Esophagus (tissue), 2 donors: ENCODE measurements around the gene TMED8. TPM values are rescaled to one million over a fixed set of nuclear protein-coding genes. Genes with fewer than 3 reads are reported as not detected.
A peak's percentile ranks its signal among the peaks of the same experiment; 100 is the strongest.
"Not testable (repeated sequence)": the region's sequence is repeated elsewhere in the genome, so short reads cannot be mapped to it uniquely, and the experiment has no call there.

ENCODE experiments used
- H3K27ac ChIP-seq, 2 donors: one replicate each; pipeline ENCODE4 v1.5.1; 2013; ENCODE audit warnings: low read depth in 2 of 2, mild to moderate bottlenecking in 2 of 2, inconsistent platforms in 1 of 2, low read length in 1 of 2, moderate library complexity in 1 of 2
- H3K27me3 ChIP-seq, 2 donors: one replicate each; pipeline ENCODE4 v1.6.1; 2013; ENCODE audit warnings: low read length in 2 of 2, control low read depth in 1 of 2, mild to moderate bottlenecking in 1 of 2; ENCODE audit not compliant: insufficient read depth in 2 of 2, control insufficient read depth in 1 of 2
- H3K36me3 ChIP-seq, 2 donors: one replicate each; pipeline ENCODE4 v1.6.1; 2013; ENCODE audit warnings: low read length in 1 of 2; ENCODE audit not compliant: control insufficient read depth in 2 of 2, insufficient read depth in 2 of 2
- H3K4me1 ChIP-seq, 2 donors: one replicate each; pipeline ENCODE4 v1.6.1; 2013; ENCODE audit warnings: low read length in 1 of 2; ENCODE audit not compliant: control insufficient read depth in 2 of 2, insufficient read depth in 2 of 2
- H3K4me3 ChIP-seq, 2 donors: one replicate each; pipeline ENCODE4 v1.5.1; 2013; ENCODE audit warnings: low read length in 2 of 2, mild to moderate bottlenecking in 2 of 2, low read depth in 1 of 2, moderate library complexity in 1 of 2
- H3K9me3 ChIP-seq, 2 donors: one replicate each; pipeline ENCODE4 v1.6.1; 2013; ENCODE audit warnings: mild to moderate bottlenecking in 2 of 2, low read depth in 1 of 2, low read length in 1 of 2, moderate library complexity in 1 of 2; ENCODE audit not compliant: control insufficient read depth in 2 of 2, insufficient read depth in 1 of 2
- WGBS, 2 donors: extraction: QIAGEN DNeasy Blood & Tissue Kit; methylation state at CpG; one replicate each; pipeline ENCODE4 v1.1.7; 2013; 5-methylcytosine and 5-hydroxymethylcytosine counted together
- polyA plus RNA-seq, 2 donors: library from polyadenylated mRNA; stranded (reverse); fragments of 200-250 nt; gene quantifications; one replicate each; pipeline ENCODE4 v1.2.3, GENCODE V29; 2013
- donor health status: healthy with polysubstance abuse.
- donor health status: Bipolar disorder and iron deficiency.

Gene TMED8
- polyA plus RNA-seq, 2 donors, result 1.5 to 2.0 TPM

DNA sequence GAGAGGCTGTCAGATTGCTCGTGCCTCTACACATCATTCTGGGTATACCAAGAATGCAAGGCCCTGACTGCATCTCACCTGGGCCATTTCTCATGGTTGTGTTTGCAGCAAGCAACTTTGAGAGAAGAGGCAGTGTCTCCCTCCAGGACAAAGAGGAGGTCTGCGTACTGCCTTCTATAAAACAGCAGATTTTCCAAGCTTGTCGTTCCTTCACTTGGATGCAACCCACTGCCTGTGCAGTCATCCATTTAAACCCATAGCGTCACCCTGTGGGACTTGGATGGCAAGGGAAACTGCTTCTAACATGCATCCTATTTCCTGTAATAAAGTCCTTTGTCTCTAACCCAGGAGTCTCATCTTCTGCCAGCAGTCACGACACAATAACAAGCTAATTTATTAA is 57.5 kb downstream of the TMED8 start:
- Histone ChIP-seq H3K4me3 (no peak overlapping the region), H3K9me3 (no peaks in the 10 kb centered on the region), H3K27me3 (no peaks in the 10 kb centered on the region), H3K36me3 (no peaks in the 10 kb centered on the region), H3K4me1 (peaks cover 0 to 6% of the 10 kb centered on the region in 2 donors), H3K27ac (no peak overlapping the region)
- 40 to 55% methylated on average over 5 of the region's 5 CpGs for WGBS, 2 donors

DNA sequence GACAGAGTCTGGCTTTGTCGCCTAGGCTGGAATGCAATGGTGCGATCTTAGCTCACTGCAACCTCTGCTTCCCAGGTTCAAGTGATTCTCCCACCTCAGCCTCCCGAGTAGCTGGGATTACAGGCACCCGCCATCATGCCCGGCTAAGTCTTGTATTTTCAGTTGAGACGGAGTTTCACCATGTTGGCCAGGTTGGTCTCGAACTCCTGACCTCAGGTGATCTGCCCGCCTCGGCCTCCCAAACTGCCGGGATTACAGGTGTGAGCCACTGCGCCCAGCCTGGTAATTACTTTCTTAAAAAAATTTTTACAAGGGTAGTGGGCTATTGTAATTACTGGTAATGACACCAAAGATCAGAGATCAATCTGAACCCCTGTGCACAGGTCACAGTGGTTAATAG is 58.1 kb downstream of the TMED8 start:
- H3K27ac ChIP-seq, H3K4me3 ChIP-seq, H3K9me3 ChIP-seq, H3K36me3 ChIP-seq, H3K27me3 ChIP-seq, H3K4me1 ChIP-seq: not testable (repeated sequence)
- WGBS, 2 donors, result 91 to 95% methylated on average over 11 of the region's 11 CpGs

DNA sequence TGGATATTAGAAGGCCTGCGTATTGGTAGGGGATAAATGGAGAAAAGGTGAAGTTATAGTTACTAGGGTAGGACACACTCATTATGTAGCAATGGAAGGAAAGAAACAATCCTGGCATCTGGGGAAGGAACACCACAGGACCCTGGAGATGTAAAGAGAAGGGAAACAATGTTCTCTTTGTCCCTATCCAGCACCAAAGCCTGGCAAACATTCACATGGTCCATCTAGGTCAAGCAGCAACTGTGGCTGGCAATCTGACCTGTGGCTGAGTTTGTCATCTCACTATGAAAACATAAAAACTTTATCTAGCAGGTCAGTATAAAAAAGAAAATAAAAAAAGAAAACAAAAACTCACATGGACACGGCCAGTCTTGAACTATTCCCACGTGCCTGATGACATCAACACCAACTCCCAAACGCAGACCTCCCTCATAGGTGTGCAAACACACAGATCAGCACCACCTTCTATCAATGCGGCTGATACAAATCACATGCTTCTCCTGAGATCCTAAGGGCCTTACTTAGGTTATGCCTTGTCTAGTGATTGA is 58.8 kb downstream of the TMED8 start:
- 76 to 89% methylated on average over 5 of the region's 5 CpGs for WGBS, 2 donors
- Histone ChIP-seq H3K27me3 (no peaks in the 10 kb centered on the region), H3K4me3 (no peak overlapping the region), H3K36me3 (no peaks in the 10 kb centered on the region), H3K9me3 (no peaks in the 10 kb centered on the region), H3K4me1 (peaks cover 0 to 7% of the 10 kb centered on the region in 2 donors), H3K27ac (no peak overlapping the region)

DNA sequence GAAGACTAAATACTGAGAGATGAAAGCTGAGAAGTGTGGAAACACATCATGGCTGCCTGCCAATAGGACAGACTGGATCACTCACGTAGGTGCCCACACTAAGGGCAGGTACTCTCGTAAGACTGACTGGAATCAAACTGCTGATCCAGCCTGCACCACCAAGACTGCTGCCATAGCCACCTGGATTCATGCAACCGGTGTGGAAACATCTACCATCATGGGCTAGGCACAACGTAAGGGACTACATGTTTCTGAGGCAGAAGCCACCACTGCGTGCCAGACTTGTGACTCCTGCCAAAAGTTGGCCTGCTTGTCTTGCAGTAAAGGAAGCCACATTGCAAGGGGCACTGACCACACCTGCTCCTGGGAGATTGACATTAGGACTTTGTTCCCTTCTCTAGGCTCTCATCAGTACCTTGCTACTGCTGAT is 60.0 kb downstream of the TMED8 start:
- no peak overlapping the region for H3K4me3 ChIP-seq
- WGBS, 2 donors, result 56 to 69% methylated on average over 5 of the region's 5 CpGs
- peaks cover 0 to 2% of the 10 kb centered on the region in 2 donors for H3K4me1 ChIP-seq
- H3K27me3 ChIP-seq, result no peaks in the 10 kb centered on the region
- H3K9me3 ChIP-seq, result no peaks in the 10 kb centered on the region
- H3K36me3 ChIP-seq, result no peaks in the 10 kb centered on the region
- H3K27ac ChIP-seq, result no peak overlapping the region

DNA sequence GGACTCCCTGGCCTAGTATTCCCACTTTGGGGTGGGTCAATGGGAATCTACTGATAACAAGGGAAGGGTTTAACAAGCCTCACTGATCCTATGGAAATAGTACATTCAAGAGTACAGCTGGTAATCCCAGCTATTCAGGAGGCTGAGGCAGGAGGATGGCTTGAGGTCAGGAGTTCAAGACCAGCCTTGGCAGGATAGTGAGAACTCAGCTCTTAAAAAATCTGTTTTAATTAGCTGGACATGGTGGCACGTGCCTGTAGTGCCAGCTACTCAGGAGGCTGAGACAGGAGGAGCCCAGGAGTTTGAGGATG is 60.7 kb downstream of the TMED8 start:
- no peak overlapping the region for H3K4me3 ChIP-seq
- no peaks in the 10 kb centered on the region for H3K36me3 ChIP-seq
- H3K4me1 ChIP-seq, result peaks cover 0 to 2% of the 10 kb centered on the region in 2 donors
- no peaks in the 10 kb centered on the region for H3K27me3 ChIP-seq
- no peaks in the 10 kb centered on the region for H3K9me3 ChIP-seq
- no peak overlapping the region for H3K27ac ChIP-seq
- WGBS, 2 donors, result 26 to 48% methylated on average over 1 of the region's 1 CpG

DNA sequence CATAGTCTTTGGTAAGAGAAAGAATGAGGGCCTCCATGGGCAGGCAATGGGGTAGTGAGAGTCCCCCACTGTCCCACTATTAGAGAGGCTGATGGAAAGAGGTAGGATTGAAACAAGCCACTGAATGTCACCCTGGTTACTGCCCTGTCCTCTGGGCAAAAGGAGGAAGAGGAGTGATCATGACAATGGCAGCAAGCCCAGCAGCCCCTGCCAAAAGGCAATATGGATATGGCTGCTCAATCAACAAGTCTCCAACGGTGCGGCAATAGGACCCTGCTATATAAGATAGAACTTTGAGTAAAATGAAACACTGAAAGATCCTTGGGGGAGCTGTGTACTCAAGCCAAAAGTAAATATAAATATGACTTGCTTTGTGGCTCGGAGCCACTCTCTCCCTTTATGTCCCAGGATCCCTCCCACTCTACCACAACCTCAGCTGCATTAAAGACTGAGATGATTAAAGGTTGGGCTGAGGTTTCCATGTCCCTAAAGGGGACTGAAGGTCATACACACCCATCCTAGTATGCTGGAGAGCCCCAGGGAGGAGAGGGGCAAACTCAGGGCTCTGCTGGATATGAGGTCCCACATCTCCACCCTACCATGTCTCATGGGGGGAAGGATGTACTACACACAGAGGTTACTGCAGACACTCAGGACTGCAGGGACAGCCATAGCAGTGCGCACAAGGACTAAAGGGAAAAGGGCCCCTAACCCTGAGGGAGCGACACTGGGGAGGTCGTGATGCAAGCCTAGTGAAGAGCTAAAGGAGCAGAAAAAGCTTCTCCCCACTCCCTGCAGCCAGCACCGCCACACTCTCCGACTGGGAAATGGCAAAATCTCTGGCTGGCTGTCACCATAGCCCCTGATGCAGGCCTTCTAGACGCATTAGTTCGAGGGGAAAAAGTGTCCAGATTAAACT is 62.1 kb downstream of the TMED8 start:
- WGBS, 2 donors, result 71 to 73% methylated on average over 10 of the region's 10 CpGs
- Histone ChIP-seq H3K27ac (peak overlapping the region; percentile 15 to 33), H3K4me3 (no peak overlapping the region), H3K4me1 (peaks cover 1 to 2% of the 10 kb centered on the region in 2 donors), H3K36me3 (no peaks in the 10 kb centered on the region), H3K9me3 (no peaks in the 10 kb centered on the region), H3K27me3 (no peaks in the 10 kb centered on the region)

DNA sequence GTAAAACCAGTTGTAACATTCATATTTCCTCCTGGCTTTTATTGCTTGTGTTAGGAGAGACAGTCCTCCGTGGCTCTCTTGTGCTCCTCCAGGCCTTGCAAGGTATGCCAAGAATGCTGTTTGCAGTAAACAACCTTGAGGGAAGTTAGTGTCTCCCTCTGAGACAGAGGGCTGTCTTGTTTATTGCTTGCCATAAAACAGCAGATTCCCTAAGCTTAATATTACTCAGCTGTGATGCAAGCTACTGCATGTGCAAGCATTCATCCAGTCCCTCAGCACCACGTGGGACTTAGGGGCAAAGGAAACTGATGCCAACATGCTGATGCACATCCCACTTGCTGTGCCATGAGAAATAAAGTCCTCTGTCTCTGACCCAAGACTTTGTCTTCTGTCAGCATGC is 62.9 kb downstream of the TMED8 start:
- 15 to 22% methylated on average over 2 of the region's 2 CpGs for WGBS, 2 donors
- no peaks in the 10 kb centered on the region for H3K9me3 ChIP-seq
- H3K27ac ChIP-seq, result peak overlapping the region in 1 of 2 donors; percentile 42
- peaks cover 0 to 2% of the 10 kb centered on the region in 2 donors for H3K36me3 ChIP-seq
- peaks cover 2 to 3% of the 10 kb centered on the region in 2 donors for H3K4me1 ChIP-seq
- H3K27me3 ChIP-seq, result no peaks in the 10 kb centered on the region
- H3K4me3 ChIP-seq, result no peak overlapping the region

DNA sequence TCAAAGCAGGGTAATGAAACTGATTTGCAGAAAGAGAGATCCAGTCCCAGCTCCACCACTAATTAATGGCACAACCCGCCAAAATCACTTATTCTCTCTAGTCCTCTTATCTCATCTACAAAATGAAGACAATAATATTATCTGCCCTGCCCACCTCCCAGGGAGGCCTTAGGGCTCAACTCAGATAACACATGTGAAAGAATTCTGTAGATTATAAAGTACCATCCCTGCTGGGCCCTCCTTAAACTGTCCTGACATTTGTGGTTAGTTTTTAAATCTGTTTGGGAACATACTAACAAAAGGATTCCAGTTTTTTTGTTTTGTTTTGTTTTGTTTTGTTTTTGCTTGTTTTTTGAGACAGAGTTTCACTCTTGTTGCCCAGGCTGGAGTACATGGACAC is 63.5 kb downstream of the TMED8 start:
- Histone ChIP-seq H3K9me3 (no peaks in the 10 kb centered on the region), H3K27ac (no peak overlapping the region), H3K4me1 (peaks cover 2 to 3% of the 10 kb centered on the region in 2 donors), H3K4me3 (no peak overlapping the region), H3K36me3 (peaks cover 0 to 2% of the 10 kb centered on the region in 2 donors), H3K27me3 (no peaks in the 10 kb centered on the region)
- 70 to 74% methylated on average over 1 of the region's 1 CpG for WGBS, 2 donors

DNA sequence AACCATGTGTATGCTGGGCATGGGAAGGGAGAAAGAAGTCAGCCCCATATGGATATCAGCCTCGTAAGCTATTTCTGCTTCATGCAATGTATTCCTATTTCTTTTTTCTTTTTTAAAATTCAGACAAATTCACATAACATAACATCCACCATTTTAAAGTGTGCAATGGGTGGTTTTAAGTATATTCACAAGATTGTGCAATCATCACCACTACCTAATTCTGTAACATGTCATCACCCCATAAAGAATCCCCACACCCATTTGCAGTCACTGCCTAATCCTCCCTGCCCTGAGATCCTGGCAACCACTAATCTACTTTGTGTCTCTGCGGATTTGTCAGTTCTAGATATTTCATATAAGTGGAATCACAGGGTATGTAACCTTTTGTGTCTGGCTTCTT is 65.7 kb downstream of the TMED8 start:
- 86 to 87% methylated on average over 2 of the region's 2 CpGs for WGBS, 2 donors
- no peaks in the 10 kb centered on the region for H3K9me3 ChIP-seq
- peaks cover 2 to 3% of the 10 kb centered on the region in 2 donors for H3K4me1 ChIP-seq
- H3K36me3 ChIP-seq, result peaks cover 0 to 2% of the 10 kb centered on the region in 2 donors
- no peak overlapping the region for H3K4me3 ChIP-seq
- no peak overlapping the region for H3K27ac ChIP-seq
- H3K27me3 ChIP-seq, result no peaks in the 10 kb centered on the region

DNA sequence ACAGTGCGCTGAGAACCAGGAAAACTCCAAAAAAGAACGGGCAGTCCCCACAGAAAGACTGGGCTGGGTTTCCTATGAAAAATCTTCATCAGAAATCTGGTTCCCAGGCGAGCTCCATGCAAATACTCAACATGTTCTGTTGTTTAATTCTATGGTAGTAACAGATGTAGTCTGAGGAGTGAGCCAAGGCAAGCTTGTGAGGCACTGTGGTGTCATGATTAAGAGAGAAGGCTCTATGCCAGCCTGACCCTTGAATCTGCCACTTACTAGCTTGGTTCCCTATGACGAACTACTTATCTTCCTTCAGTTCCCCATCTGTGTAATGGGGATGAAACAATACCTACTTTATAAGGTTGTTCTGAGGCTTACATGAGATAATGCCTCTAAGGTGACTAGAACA is 66.9 kb downstream of the TMED8 start:
- H3K4me3 ChIP-seq, result no peak overlapping the region
- no peaks in the 10 kb centered on the region for H3K9me3 ChIP-seq
- 80 to 85% methylated on average over 4 of the region's 4 CpGs for WGBS, 2 donors
- peaks cover 0 to 5% of the 10 kb centered on the region in 2 donors for H3K36me3 ChIP-seq
- no peak overlapping the region for H3K27ac ChIP-seq
- H3K4me1 ChIP-seq, result peaks cover 3 to 4% of the 10 kb centered on the region in 2 donors
- no peaks in the 10 kb centered on the region for H3K27me3 ChIP-seq
